ENCODE results near the gene CAMSAP2.

The CAMSAP2 gene

DNA sequence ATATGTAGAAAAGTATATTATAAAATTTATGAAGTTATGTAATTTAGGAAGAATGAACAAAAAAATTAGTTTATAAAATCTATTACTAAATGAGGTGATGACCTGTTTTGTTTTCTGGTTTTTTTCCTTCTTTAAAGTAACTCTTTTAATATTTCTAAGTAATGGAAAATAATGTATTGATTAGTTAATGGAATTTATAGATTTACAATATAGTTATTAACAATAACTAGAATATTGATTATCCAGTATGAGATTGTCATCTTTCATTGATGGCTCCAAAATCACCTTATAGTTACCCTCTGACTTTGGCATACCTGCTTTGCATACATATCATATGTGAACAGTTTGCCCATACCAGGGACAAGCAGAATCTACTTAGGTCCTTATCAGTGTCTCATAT, 23.4 kb downstream of the CAMSAP2 start:
- H3K4me1 ChIP-seq (ENCODE audit: control insufficient read depth, insufficient read depth, low read length), result 0 out of 2 replicates have a peak, but pooled peaks cover 2% of the 10 kb centered on the region
- no peak overlapping the region for H3K27ac ChIP-seq (ENCODE audit: extremely low read depth, low read depth, low read length)
- H3K9me3 ChIP-seq (ENCODE audit: control insufficient read depth, insufficient read depth, low read depth, low read length), result no peaks in the 10 kb centered on the region
- POLR2A ChIA-PET, result interaction anchor here (0.5 kb wide), 1 partner anchor 81 kb away, joined by 4 read pairs; no protein-coding TSS in a partner anchor
- no peak for TF ChIP-seq ZBTB7A (tag by site-specific recombination; IDR thresholded peaks at IDR 0.05; ENCODE audit: low read depth)
- no peak for TF ChIP-seq GLIS1 (tag by site-specific recombination; IDR thresholded peaks at IDR 0.05)
- TF ChIP-seq ZFHX2 (tag by site-specific recombination; conservative IDR thresholded peaks at IDR 0.05), result no peak
- no peak overlapping the region for H3K4me3 ChIP-seq (ENCODE audit: low read depth, low read length)
- peaks cover 6 to 37% of the 10 kb centered on the region in 2 experiments; a peak in 2 of 3 replicates for H3K36me3 ChIP-seq (ENCODE audit: control insufficient read depth in 2 of 2, insufficient read depth in 1 of 2, low read length in 2 of 2)
- CTCF ChIA-PET, result no interaction called here

DNA sequence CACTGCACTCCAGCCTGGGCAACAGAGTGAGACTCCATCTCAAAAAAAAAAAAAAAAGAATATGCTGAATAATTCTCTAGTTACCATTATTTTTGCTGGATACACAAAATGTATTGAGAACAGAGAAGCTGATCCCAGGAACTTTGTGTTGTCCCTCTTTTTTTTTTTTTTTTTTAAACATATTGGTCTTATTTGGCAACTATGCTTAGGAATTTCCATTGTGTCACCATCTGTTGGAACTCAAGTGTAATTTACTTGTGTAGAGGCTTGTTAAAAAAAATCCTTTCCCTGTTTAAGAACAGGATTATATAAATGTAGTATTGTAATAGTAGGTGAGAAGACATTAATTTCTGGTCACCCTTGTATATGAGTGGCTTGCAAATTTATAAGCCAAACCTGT, 28.6 kb downstream of the CAMSAP2 start:
- ChIA-PET CTCF (interaction anchor here (0.7 kb wide), 1 partner anchor 146 kb away, joined by 4 read pairs; no protein-coding TSS in a partner anchor), POLR2A (no interaction called here)
- H3K27ac ChIP-seq (ENCODE audit: extremely low read depth, low read depth, low read length), result no peak overlapping the region
- TF ChIP-seq ZNF2 (tag by site-specific recombination; IDR thresholded peaks at IDR 0.05) (no peak), ZNF654 (tag by site-specific recombination; IDR thresholded peaks at IDR 0.05; ENCODE audit: low read depth) (no peak), ZFP37 (tag by site-specific recombination; IDR thresholded peaks at IDR 0.05) (no peak), ZNF670 (tag by site-specific recombination; IDR thresholded peaks at IDR 0.05; ENCODE audit: low read depth) (no peak), ZNF785 (tag by site-specific recombination; IDR thresholded peaks at IDR 0.05) (no peak), ZNF571 (tag by site-specific recombination; IDR thresholded peaks at IDR 0.05) (no peak), ZNF521 (tag by site-specific recombination; IDR thresholded peaks at IDR 0.05) (no peak)
- no peaks in the 10 kb centered on the region for H3K4me1 ChIP-seq (ENCODE audit: control insufficient read depth, insufficient read depth, low read length)
- peaks cover 6 to 52% of the 10 kb centered on the region in 2 experiments; a peak in 2 of 3 replicates for H3K36me3 ChIP-seq (ENCODE audit: control insufficient read depth in 2 of 2, insufficient read depth in 1 of 2, low read length in 2 of 2)
- H3K9me3 ChIP-seq (ENCODE audit: control insufficient read depth, insufficient read depth, low read depth, low read length), result no peaks in the 10 kb centered on the region
- H3K4me3 ChIP-seq (ENCODE audit: low read depth, low read length), result no peak overlapping the region

DNA sequence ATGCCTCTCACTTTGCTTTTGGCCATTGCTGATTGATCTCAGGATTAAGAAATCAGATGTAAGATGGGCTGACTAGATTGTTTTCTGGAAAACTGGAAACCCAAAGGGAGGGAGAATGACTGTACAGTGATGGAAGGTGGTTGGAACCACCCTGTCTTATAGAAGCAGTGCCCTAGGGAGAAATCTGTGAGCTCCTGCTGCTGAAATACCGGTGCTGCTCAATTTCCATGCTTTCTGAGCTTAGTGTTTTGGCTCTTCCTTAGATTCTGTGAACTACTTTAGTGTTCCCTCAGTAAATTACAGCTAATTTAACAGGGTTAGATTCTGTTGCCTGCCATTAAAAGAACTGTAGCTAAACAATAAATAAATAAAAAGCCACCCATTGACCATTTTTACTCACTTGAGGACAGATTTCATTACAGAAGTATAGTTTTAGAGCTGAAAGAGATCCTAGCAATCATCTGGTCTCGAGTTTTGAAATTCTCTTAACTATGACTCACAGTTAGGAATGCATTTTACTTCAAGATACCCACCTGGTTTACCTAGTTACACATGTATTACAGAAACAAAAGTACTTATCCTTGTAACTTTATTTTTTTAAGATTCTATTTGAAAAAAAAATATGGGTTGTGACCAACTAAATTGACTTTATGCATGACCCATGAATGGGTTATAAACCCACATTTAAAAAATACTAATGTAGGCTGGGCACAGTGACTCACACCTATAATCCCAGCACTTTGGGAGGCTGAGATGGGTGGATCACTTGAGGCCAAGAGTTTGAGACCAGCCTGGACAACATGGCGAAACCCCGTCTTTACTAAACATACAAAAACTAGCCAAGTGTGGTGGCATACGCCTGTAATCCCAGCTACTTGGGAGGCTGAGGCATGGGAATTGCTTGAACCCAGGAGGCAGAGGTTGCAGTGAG, 33.2 kb downstream of the CAMSAP2 start:
- POLR2A ChIA-PET, result no interaction called here
- TF ChIP-seq ZSCAN30 (tag by site-specific recombination; IDR thresholded peaks at IDR 0.05), result no peak
- TF ChIP-seq ZNF707 (tag by site-specific recombination; IDR thresholded peaks at IDR 0.05), result no peak
- no peak for TF ChIP-seq ZNF747 (tag by site-specific recombination; IDR thresholded peaks at IDR 0.05)
- TF ChIP-seq ZNF146 (tag by site-specific recombination; IDR thresholded peaks at IDR 0.05), result no peak
- no peak for TF ChIP-seq ZNF600 (tag by site-specific recombination; IDR thresholded peaks at IDR 0.05)
- TF ChIP-seq, protein P1, sequence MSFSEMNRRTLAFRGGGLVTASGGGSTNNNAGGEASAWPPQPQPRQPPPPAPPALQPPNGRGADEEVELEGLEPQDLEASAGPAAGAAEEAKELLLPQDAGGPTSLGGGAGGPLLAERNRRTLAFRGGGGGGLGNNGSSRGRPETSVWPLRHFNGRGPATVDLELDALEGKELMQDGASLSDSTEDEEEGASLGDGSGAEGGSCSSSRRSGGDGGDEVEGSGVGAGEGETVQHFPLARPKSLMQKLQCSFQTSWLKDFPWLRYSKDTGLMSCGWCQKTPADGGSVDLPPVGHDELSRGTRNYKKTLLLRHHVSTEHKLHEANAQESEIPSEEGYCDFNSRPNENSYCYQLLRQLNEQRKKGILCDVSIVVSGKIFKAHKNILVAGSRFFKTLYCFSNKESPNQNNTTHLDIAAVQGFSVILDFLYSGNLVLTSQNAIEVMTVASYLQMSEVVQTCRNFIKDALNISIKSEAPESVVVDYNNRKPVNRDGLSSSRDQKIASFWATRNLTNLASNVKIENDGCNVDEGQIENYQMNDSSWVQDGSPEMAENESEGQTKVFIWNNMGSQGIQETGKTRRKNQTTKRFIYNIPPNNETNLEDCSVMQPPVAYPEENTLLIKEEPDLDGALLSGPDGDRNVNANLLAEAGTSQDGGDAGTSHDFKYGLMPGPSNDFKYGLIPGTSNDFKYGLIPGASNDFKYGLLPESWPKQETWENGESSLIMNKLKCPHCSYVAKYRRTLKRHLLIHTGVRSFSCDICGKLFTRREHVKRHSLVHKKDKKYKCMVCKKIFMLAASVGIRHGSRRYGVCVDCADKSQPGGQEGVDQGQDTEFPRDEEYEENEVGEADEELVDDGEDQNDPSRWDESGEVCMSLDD (tag by site-specific recombination; IDR thresholded peaks at IDR 0.05), result no peak
- no peak for TF ChIP-seq ZBTB48 (tag by site-specific recombination; IDR thresholded peaks at IDR 0.05)
- TF ChIP-seq, protein P2, sequence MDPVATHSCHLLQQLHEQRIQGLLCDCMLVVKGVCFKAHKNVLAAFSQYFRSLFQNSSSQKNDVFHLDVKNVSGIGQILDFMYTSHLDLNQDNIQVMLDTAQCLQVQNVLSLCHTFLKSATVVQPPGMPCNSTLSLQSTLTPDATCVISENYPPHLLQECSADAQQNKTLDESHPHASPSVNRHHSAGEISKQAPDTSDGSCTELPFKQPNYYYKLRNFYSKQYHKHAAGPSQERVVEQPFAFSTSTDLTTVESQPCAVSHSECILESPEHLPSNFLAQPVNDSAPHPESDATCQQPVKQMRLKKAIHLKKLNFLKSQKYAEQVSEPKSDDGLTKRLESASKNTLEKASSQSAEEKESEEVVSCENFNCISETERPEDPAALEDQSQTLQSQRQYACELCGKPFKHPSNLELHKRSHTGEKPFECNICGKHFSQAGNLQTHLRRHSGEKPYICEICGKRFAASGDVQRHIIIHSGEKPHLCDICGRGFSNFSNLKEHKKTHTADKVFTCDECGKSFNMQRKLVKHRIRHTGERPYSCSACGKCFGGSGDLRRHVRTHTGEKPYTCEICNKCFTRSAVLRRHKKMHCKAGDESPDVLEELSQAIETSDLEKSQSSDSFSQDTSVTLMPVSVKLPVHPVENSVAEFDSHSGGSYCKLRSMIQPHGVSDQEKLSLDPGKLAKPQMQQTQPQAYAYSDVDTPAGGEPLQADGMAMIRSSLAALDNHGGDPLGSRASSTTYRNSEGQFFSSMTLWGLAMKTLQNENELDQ (tag by site-specific recombination; IDR thresholded peaks at IDR 0.05; ENCODE audit: low read depth), result no peak
- no peak for TF ChIP-seq ZNF558 (tag by site-specific recombination; IDR thresholded peaks at IDR 0.05)
- no peak for TF ChIP-seq ZBTB8A (tag by site-specific recombination; IDR thresholded peaks at IDR 0.05)
- Histone ChIP-seq H3K9me3 (ENCODE audit: control insufficient read depth, insufficient read depth, low read depth, low read length) (no peaks in the 10 kb centered on the region), H3K4me3 (ENCODE audit: low read depth, low read length) (no peak overlapping the region), H3K36me3 (ENCODE audit: control insufficient read depth in 2 of 2, insufficient read depth in 1 of 2, low read length in 2 of 2) (peaks cover 0 to 30% of the 10 kb centered on the region in 2 experiments; a peak in 2 of 3 replicates), H3K27ac (ENCODE audit: extremely low read depth, low read depth, low read length) (no peak overlapping the region), H3K4me1 (ENCODE audit: control insufficient read depth, insufficient read depth, low read length) (no peaks in the 10 kb centered on the region)
- CTCF ChIA-PET, result interaction anchor here (0.6 to 0.9 kb wide), 2 partner anchors 14 to 146 kb away, joined by 3 read pairs; no protein-coding TSS in a partner anchor
